ENCODE results near the gene BPIFA3. TPM values are rescaled to one million over a fixed set of nuclear protein-coding genes. Genes with fewer than 3 reads are reported as not detected.

Gene BPIFA3
- total RNA-seq (2022): not detected in 2 replicates
- Bru-seq, nascent RNA: not detected
- not detected for BruChase-seq, experiment 1, labeled RNA remaining after a 6-hour chase
- not detected for BruChase-seq, experiment 2, labeled RNA remaining after a 2-hour chase
- long read RNA-seq: 0 reads

DNA sequence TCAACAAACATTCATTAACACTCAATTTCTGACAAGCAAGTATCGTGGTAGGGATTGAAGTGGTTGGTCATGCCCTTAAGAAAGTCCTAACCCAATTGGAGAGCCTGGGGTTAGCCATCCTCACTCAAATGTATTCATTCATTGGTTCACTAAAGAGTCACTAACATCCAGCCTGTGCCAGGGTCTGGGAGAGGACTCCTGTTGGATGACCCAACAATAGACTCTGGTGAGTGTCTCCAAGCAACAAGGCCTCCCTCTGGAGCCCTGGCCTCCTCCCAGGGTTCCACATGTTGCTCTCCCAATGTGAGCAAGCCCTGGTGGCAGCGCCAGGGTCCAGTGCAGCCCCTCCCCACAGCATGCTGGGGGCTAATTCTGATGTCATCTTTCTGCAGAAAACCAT lies at the start of gene BPIFA3:
TSS of gene BPIFA3 (plus strand) at position 301 of the 400 bp plus-strand sequence. CDS start 185 bp downstream, outside the sequence.
- no peak within 1 kb of the TSS for H3K4me3 Mint-ChIP-seq (ENCODE audit: low read depth, unreplicated experiment)
- no peaks in the 10 kb centered on the region for H3K9me3 Mint-ChIP-seq (ENCODE audit: low read depth, unreplicated experiment)
- CTCF ChIA-PET: no interaction called here
- H3K36me3 Mint-ChIP-seq (ENCODE audit: insufficient read depth, unreplicated experiment): no peaks in the 10 kb centered on the region
- no TSS peak for BruUV-seq (replicated peaks)
- DNase-seq: no peak
- intact Hi-C loops (cut with micrococcal nuclease; ENCODE audit: unreplicated experiment): no loop called here
- H3K27me3 Mint-ChIP-seq (ENCODE audit: unreplicated experiment): peaks cover 87% of the 10 kb centered on the region
- no peak for TF ChIP-seq CTCF (IDR thresholded peaks at IDR 0.05; ENCODE audit: unreplicated experiment)
- H3K27ac Mint-ChIP-seq (ENCODE audit: unreplicated experiment): no peak within 1 kb of the TSS
- H3K4me1 Mint-ChIP-seq (ENCODE audit: low read depth, unreplicated experiment): no peaks in the 10 kb centered on the region

DNA sequence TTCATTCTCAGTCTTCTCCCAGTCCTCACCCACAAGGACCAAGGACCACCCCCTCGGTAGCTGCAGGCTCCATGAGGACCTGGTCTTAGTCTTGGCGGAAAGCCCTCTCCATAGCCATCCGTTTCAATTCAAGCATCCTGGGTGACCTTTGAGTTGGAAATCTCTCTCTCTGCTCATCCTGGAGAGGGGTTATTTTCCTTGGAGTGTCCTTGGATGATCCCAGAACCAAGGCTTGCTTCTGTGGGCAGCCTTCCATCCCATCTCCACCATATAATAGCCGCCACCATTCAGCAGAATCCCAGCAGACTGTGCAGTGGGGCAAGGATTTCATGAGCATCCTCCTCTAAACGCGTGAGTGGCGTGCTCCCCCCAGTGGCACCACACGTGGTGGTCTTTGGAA lies 49.3 kb upstream of the BPIFA3 start, which contains the start of gene BPIFA2:
TSS of gene BPIFA2 (plus strand) at position 301 of the 400 bp plus-strand sequence. CDS start 987 bp downstream, outside the sequence.
- no peaks in the 10 kb centered on the region for H3K36me3 Mint-ChIP-seq (ENCODE audit: insufficient read depth, unreplicated experiment)
- BruUV-seq (replicated peaks): no TSS peak
- no peak within 1 kb of the TSS for H3K27ac Mint-ChIP-seq (ENCODE audit: unreplicated experiment)
- no peak for DNase-seq
- intact Hi-C loops (cut with micrococcal nuclease; ENCODE audit: unreplicated experiment): no loop called here
- peaks cover 10% of the 10 kb centered on the region for H3K9me3 Mint-ChIP-seq (ENCODE audit: low read depth, unreplicated experiment)
- peaks cover 9% of the 10 kb centered on the region for H3K4me1 Mint-ChIP-seq (ENCODE audit: low read depth, unreplicated experiment)
- H3K27me3 Mint-ChIP-seq (ENCODE audit: unreplicated experiment): peaks cover 43% of the 10 kb centered on the region
- TF ChIP-seq CTCF (IDR thresholded peaks at IDR 0.05; ENCODE audit: unreplicated experiment): no peak
- no peak within 1 kb of the TSS for H3K4me3 Mint-ChIP-seq (ENCODE audit: low read depth, unreplicated experiment)
- CTCF ChIA-PET: no interaction called here

GRCh38 chr20:33169176-33169794 lies 47.9 kb upstream of the BPIFA3 start:
- Mint-ChIP-seq H3K4me3 (ENCODE audit: low read depth, unreplicated experiment) (no peak overlapping the region), H3K27ac (ENCODE audit: unreplicated experiment) (no peak overlapping the region), H3K36me3 (ENCODE audit: insufficient read depth, unreplicated experiment) (no peaks in the 10 kb centered on the region), H3K9me3 (ENCODE audit: low read depth, unreplicated experiment) (peaks cover 10% of the 10 kb centered on the region), H3K27me3 (ENCODE audit: unreplicated experiment) (peaks cover 29% of the 10 kb centered on the region), H3K4me1 (ENCODE audit: low read depth, unreplicated experiment) (peaks cover 9% of the 10 kb centered on the region)
- no TSS peak for BruUV-seq (replicated peaks)
- CTCF ChIA-PET: interaction anchor here (1.1 kb wide), 1 partner anchor 10 kb away, joined by 3 read pairs; no protein-coding TSS in a partner anchor
- peak; percentile 36 for DNase-seq
- TF ChIP-seq CTCF (IDR thresholded peaks at IDR 0.05; ENCODE audit: unreplicated experiment): peak; percentile 74
- intact Hi-C loops (cut with micrococcal nuclease; ENCODE audit: unreplicated experiment): no loop called here

DNA sequence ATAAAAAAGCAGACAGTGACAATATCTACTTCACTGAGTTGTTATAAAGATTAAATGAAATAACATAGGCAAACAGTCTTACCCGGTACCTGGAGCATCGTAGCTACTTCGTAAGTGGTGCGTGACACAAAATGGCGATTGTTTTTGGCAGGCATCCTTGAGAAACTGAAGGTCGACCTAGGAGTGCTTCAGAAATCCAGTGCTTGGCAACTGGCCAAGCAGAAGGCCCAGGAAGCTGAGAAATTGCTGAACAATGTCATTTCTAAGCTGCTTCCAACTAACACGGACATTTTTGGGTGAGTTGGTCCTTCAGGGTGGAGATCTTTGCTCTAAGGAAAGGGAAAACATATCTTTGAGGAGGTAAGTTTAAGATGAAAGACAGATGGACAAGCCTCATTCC lies 44.4 kb upstream of the BPIFA3 start:
- H3K27me3 Mint-ChIP-seq (ENCODE audit: unreplicated experiment): peaks cover 15% of the 10 kb centered on the region
- no TSS peak for BruUV-seq (replicated peaks)
- CTCF ChIA-PET: no interaction called here
- H3K36me3 Mint-ChIP-seq (ENCODE audit: insufficient read depth, unreplicated experiment): no peaks in the 10 kb centered on the region
- H3K4me1 Mint-ChIP-seq (ENCODE audit: low read depth, unreplicated experiment): peaks cover 3% of the 10 kb centered on the region
- DNase-seq: no peak
- no peak overlapping the region for H3K27ac Mint-ChIP-seq (ENCODE audit: unreplicated experiment)
- TF ChIP-seq CTCF (IDR thresholded peaks at IDR 0.05; ENCODE audit: unreplicated experiment): no peak
- H3K9me3 Mint-ChIP-seq (ENCODE audit: low read depth, unreplicated experiment): peaks cover 10% of the 10 kb centered on the region
- no peak overlapping the region for H3K4me3 Mint-ChIP-seq (ENCODE audit: low read depth, unreplicated experiment)
- intact Hi-C loops (cut with micrococcal nuclease; ENCODE audit: unreplicated experiment): no loop called here

Data from Calu3 (cell line).